ENCODE measurements around the gene HNRNPA1L2.

HNRNPA1L2 gene

DNA sequence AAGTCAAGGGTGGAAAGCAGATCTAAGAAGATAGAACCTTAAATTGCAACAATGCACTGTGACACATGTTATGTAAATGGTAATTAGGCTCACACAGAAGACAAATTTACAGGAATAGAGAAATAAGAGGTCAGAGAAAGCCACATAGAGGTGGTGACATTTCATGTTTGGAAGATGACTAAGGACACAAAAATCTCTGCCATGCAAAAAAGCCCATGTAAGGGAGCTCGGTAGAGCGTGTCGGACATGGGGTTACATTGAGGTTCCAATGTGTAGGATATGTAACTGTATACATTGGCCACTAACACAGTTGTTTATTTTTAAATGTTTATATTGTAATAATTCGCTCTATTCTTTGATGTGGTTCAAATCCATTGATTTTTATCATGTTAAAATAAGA is 44.1 kb downstream of the HNRNPA1L2 start:
- TF ChIP-seq, protein P1, sequence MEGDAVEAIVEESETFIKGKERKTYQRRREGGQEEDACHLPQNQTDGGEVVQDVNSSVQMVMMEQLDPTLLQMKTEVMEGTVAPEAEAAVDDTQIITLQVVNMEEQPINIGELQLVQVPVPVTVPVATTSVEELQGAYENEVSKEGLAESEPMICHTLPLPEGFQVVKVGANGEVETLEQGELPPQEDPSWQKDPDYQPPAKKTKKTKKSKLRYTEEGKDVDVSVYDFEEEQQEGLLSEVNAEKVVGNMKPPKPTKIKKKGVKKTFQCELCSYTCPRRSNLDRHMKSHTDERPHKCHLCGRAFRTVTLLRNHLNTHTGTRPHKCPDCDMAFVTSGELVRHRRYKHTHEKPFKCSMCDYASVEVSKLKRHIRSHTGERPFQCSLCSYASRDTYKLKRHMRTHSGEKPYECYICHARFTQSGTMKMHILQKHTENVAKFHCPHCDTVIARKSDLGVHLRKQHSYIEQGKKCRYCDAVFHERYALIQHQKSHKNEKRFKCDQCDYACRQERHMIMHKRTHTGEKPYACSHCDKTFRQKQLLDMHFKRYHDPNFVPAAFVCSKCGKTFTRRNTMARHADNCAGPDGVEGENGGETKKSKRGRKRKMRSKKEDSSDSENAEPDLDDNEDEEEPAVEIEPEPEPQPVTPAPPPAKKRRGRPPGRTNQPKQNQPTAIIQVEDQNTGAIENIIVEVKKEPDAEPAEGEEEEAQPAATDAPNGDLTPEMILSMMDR (IDR thresholded peaks at IDR 0.05): no peak
- no peaks in the 10 kb centered on the region for H3K4me1 Mint-ChIP-seq

More for the DNA sequence above, 44.1 kb downstream of the HNRNPA1L2 start:
- H3K9me3 Mint-ChIP-seq: no peaks in the 10 kb centered on the region
- peaks cover 76% of the 10 kb centered on the region for H3K36me3 Mint-ChIP-seq (ENCODE audit: low read depth)
- H3K4me3 Mint-ChIP-seq: no peak overlapping the region
- no peak for DNase-seq
- H3K27ac Mint-ChIP-seq: no peak overlapping the region
- H3K27me3 Mint-ChIP-seq (ENCODE audit: low read depth, poor library complexity): no peaks in the 10 kb centered on the region
